Endothelial cell of umbilical vein (primary cell): ENCODE results near the gene AGT. TPM values are rescaled to one million over a fixed set of nuclear protein-coding genes. Genes with fewer than 3 reads are reported as not detected.

Source experiments
- BruUV-seq: library from RNA; stranded (reverse); fragments of 400-500 nt; replicated peaks from 2 replicates; lab custom pipeline; 2021; lab: Mats Ljungman, UMichigan
- CTCF ChIA-PET: fragments of 300-600, 350-600 bp; sonication (Branson Sonifier 250); formaldehyde crosslinking; loops from one replicate; lab custom pipeline; 2021; ENCODE audit warnings: antibody characterized with exemption, inconsistent platforms; lab: Charles Lee
- POLR2A ChIA-PET: fragments of 300-600, 350-600 bp; sonication (Branson Sonifier 250); formaldehyde crosslinking; loops from one replicate; lab custom pipeline; 2021; ENCODE audit warnings: antibody characterized with exemption, inconsistent platforms; lab: Charles Lee
- DNase-seq: peaks from one replicate; pipeline ENCODE4 v3.0.0-alpha.2; 2011; ENCODE audit warnings: low read depth, low spot score
- FAIRE-seq: peaks from 2 replicates; lab custom pipeline; 2011; peaks lifted over from hg19 to GRCh38; lab: Jason Lieb, UNC
- H2AFZ ChIP-seq: 2 replicates; pipeline ENCODE4 v1.6.0; 2012; ENCODE audit warnings: low read depth, low read length, control low read depth, inconsistent platforms
- H3K27ac ChIP-seq: 2 replicates; pipeline ENCODE4 v1.5.1; 2011; ENCODE audit warnings: low read depth, mild to moderate bottlenecking, control low read depth, low read length, moderate library complexity; ENCODE audit not compliant: insufficient read depth
- H3K27me3 ChIP-seq, 2 experiments: 2 replicates each; pipeline versions ENCODE4 v1.6.0 to v1.6.1; 2011; ENCODE audit warnings: low read length in 2 of 2, mixed read lengths in 1 of 2; ENCODE audit not compliant: control insufficient read depth in 2 of 2, insufficient read depth in 2 of 2
- H3K36me3 ChIP-seq, 2 experiments: 2 replicates in 1 of 2; 3 replicates in 1 of 2; pipeline ENCODE4 v1.5.1; 2011; ENCODE audit warnings: low read length in 2 of 2, mild to moderate bottlenecking in 1 of 2, moderate library complexity in 1 of 2; ENCODE audit not compliant: control insufficient read depth in 2 of 2, insufficient read depth in 2 of 2; ENCODE audit errors: extremely low read depth in 1 of 2
- H3K4me1 ChIP-seq: 3 replicates; pipeline ENCODE4 v1.5.1; 2011; ENCODE audit warnings: mild to moderate bottlenecking, low read length; ENCODE audit not compliant: control insufficient read depth, insufficient read depth; ENCODE audit errors: extremely low read depth
- H3K4me2 ChIP-seq: 2 replicates; pipeline ENCODE4 v1.6.1; 2011; ENCODE audit warnings: low read length, control low read depth, mixed read lengths; ENCODE audit not compliant: insufficient read depth
- H3K4me3 ChIP-seq, 3 experiments: fragments of 200-600 bp in 1 of 3; sonication (generic), shearing (Covaris generic) in 1 of 3; replicated peaks in 1 of 3; 2 replicates each; pipeline ENCODE4 v1.5.1; 2011 to 2016; ENCODE audit warnings: control low read depth in 3 of 3, low read length in 3 of 3, mild to moderate bottlenecking in 2 of 3, inconsistent platforms in 1 of 3, low read depth in 1 of 3, moderate library complexity in 1 of 3; ENCODE audit not compliant: insufficient read depth in 1 of 3
- H3K79me2 ChIP-seq: 2 replicates; pipeline ENCODE4 v1.6.0; 2012; ENCODE audit warnings: low read length, inconsistent platforms; ENCODE audit not compliant: control insufficient read depth, insufficient read depth
- H3K9ac ChIP-seq: replicated peaks from 2 replicates; pipeline ENCODE3; 2011; ENCODE audit warnings: low read length, control low read depth; ENCODE audit not compliant: insufficient read depth; ENCODE audit errors: extremely low read depth
- H3K9me1 ChIP-seq: replicated peaks from 3 replicates; pipeline ENCODE4 v1.6.0; 2011; ENCODE audit warnings: mild to moderate bottlenecking, low read length; ENCODE audit not compliant: control insufficient read depth, insufficient read depth; ENCODE audit errors: extremely low read depth
- H3K9me3 ChIP-seq: replicated peaks from 2 replicates; pipeline ENCODE4 v1.5.1; 2012; ENCODE audit warnings: low read length, inconsistent platforms; ENCODE audit not compliant: control insufficient read depth, insufficient read depth
- H4K20me1 ChIP-seq: replicated peaks from 2 replicates; pipeline ENCODE3; 2011; ENCODE audit warnings: mild to moderate bottlenecking, low read length; ENCODE audit not compliant: control insufficient read depth, insufficient read depth; ENCODE audit errors: extremely low read depth
- CTCF ChIP-seq, 2 donors: IDR thresholded peaks; 1 replicate in 1 of 2; 2 replicates in 1 of 2; pipeline ENCODE4 v1.5.1; 2011; ENCODE audit warnings: low read length in 2 of 2, mild to moderate bottlenecking in 2 of 2, moderate library complexity in 2 of 2, control low read depth in 1 of 2, inconsistent platforms in 1 of 2, low read depth in 1 of 2; ENCODE audit not compliant: insufficient read depth in 1 of 2; ENCODE audit errors: extremely low read depth in 1 of 2
- EZH2 ChIP-seq: IDR thresholded peaks from 2 replicates; pipeline ENCODE4 v1.6.1; 2012; ENCODE audit warnings: borderline replicate concordance, low read depth, mild to moderate bottlenecking, moderate library complexity, low read length, inconsistent platforms; ENCODE audit not compliant: severe bottlenecking
- GATA2 ChIP-seq: IDR thresholded peaks from 2 replicates; pipeline ENCODE4 v1.7.0; 2011; ENCODE audit warnings: low read depth, mild to moderate bottlenecking, moderate library complexity, mixed read lengths, low read length; ENCODE audit not compliant: insufficient read length, insufficient read depth
- JUN ChIP-seq: IDR thresholded peaks from 2 replicates; pipeline ENCODE4 v1.6.1; 2011; ENCODE audit warnings: borderline replicate concordance, low read depth; ENCODE audit not compliant: insufficient read length, insufficient read depth
- MAX ChIP-seq: IDR thresholded peaks from 2 replicates; pipeline ENCODE4 v1.6.1; 2011; ENCODE audit not compliant: insufficient read depth, insufficient read length
- POLR2A ChIP-seq: IDR thresholded peaks from 2 replicates; pipeline ENCODE4 v1.6.1; 2012; ENCODE audit warnings: low read depth, mild to moderate bottlenecking, control low read depth, low read length
- dilution Hi-C: fragments of 300-500 bp; cut with MboI; formaldehyde crosslinking; loops from one replicate; pipeline ENCODE4 v1.15.0; 2019; ENCODE audit warnings: low sequenced_read_pairs; ENCODE audit not compliant: extremely low pct_ligation_motif_present
- intact Hi-C: fragments of 100-400 bp; cut with micrococcal nuclease; formaldehyde crosslinking; loops from one replicate; pipeline ENCODE4 v1.10.0; 2022
- polyA plus RNA-seq, 4 experiments: library from polyadenylated mRNA; depleted of rRNA in 3 of 4; stranded (reverse) in 3 of 4; unstranded in 1 of 4; fragments of >200 nt; gene quantifications; 2 replicates each; pipeline versions ENCODE4 v1.2.1 to v1.2.3, GENCODE V29; 2011 to 2012; ENCODE audit warnings: missing spikeins in 1 of 4
- total RNA-seq: library from RNA; stranded (reverse); gene quantifications from 2 replicates; pipeline ENCODE4 v1.2.3, GENCODE V29; 2021

The AGT gene
- total and polyA plus RNA-seq, 2 donors (not counting 3 experiments of a cell fraction or from before 2014, with no cell fraction given): not detected

GRCh38 chr1:230746617-230747016, 32.7 kb upstream of the AGT start:
- CTCF ChIA-PET: no interaction called here
- Histone ChIP-seq H3K27ac (no peak overlapping the region), H3K79me2 (no peaks in the 10 kb centered on the region), H2AFZ (no peak overlapping the region), H3K9ac (no peak overlapping the region), H3K9me3 (no peaks in the 10 kb centered on the region), H3K4me3 (no peak overlapping the region), H3K4me1 (no peaks in the 10 kb centered on the region), H3K36me3 (no peaks in the 10 kb centered on the region), H3K9me1 (no peaks in the 10 kb centered on the region), H3K27me3 (no peaks in the 10 kb centered on the region), H3K4me2 (no peak overlapping the region), H4K20me1 (no peaks in the 10 kb centered on the region)
- dilution Hi-C loops (no loop called here), intact Hi-C loops (no loop called here)
- DNase-seq (no peak), FAIRE-seq (no peak)
- TF ChIP-seq JUN: no peak
- no peak for TF ChIP-seq POLR2A
- BruUV-seq: no TSS peak
- POLR2A ChIA-PET: no interaction called here

- Histone ChIP-seq H3K9me3 (no peaks in the 10 kb centered on the region), H3K79me2 (no peaks in the 10 kb centered on the region), H3K36me3 (no peaks in the 10 kb centered on the region), H3K9ac (no peak overlapping the region), H3K27me3 (no peaks in the 10 kb centered on the region), H3K4me3 (no peak overlapping the region), H4K20me1 (no peaks in the 10 kb centered on the region), H3K9me1 (no peaks in the 10 kb centered on the region), H3K4me2 (no peak overlapping the region), H3K27ac (no peak overlapping the region), H3K4me1 (no peaks in the 10 kb centered on the region), H2AFZ (no peak overlapping the region)
- DNase-seq (no peak), FAIRE-seq (no peak)
- dilution Hi-C loops (no loop called here), intact Hi-C loops (no loop called here)
- POLR2A ChIA-PET: no interaction called here
- TF ChIP-seq CTCF (IDR thresholded peaks at IDR 0.05; ENCODE audit: extremely low read depth in 1 of 2, insufficient read depth in 1 of 2, low read depth in 1 of 2, low read length in 2 of 2): no peak
- TF ChIP-seq MAX: no peak
- TF ChIP-seq EZH2: no peak
- TF ChIP-seq JUN: no peak
- TF ChIP-seq GATA2: no peak
- CTCF ChIA-PET: no interaction called here
- no TSS peak for BruUV-seq
Observed at GRCh38 chr1:230745071-230745470, 31.1 kb upstream of the AGT start.
